Parathyroid adenoma (tissue), 2 donors: ENCODE data around the gene MIPOL1.

ENCODE experiments used
- H2AFZ ChIP-seq: fragments of 300-600 bp; sonication (generic); one replicate; pipeline ENCODE4 v1.7.0; 2017; ENCODE audit warnings: antibody characterized with exemption, mild to moderate bottlenecking
- H3K27ac ChIP-seq: fragments of 300-600 bp; sonication (generic); one replicate; pipeline ENCODE4 v1.7.0; 2017
- H3K27me3 ChIP-seq: fragments of 300-600 bp; sonication (generic); one replicate; pipeline ENCODE4 v1.7.0; 2017; ENCODE audit warnings: low read length; ENCODE audit not compliant: control insufficient read depth, insufficient read depth
- H3K36me3 ChIP-seq: fragments of 300-600 bp; sonication (generic); one replicate; pipeline ENCODE4 v1.7.0; 2017; ENCODE audit warnings: low read length; ENCODE audit not compliant: control insufficient read depth, insufficient read depth
- H3K4me1 ChIP-seq: fragments of 300-600 bp; sonication (generic); one replicate; pipeline ENCODE4 v1.7.0; 2017; ENCODE audit warnings: control low read depth
- H3K4me2 ChIP-seq: fragments of 300-600 bp; sonication (generic); one replicate; pipeline ENCODE4 v1.7.0; 2017; ENCODE audit warnings: low read length
- H3K4me3 ChIP-seq: fragments of 300-600 bp; sonication (generic); one replicate; pipeline ENCODE4 v1.7.0; 2017; ENCODE audit warnings: low read depth, low read length
- H3K79me2 ChIP-seq: fragments of 300-600 bp; sonication (generic); one replicate; pipeline ENCODE4 v1.7.0; 2017; ENCODE audit warnings: control low read depth
- H3K9ac ChIP-seq: fragments of 300-600 bp; sonication (generic); one replicate; pipeline ENCODE4 v1.7.0; 2017; ENCODE audit warnings: mild to moderate bottlenecking
- H3K9me3 ChIP-seq: fragments of 300-600 bp; sonication (generic); one replicate; pipeline ENCODE4 v1.7.0; 2017; ENCODE audit warnings: low read length; ENCODE audit not compliant: control insufficient read depth
- TF ChIP-seq, protein P1 (sequence below): fragments of 300-600 bp; sonication (generic); IDR thresholded peaks from one replicate; pipeline ENCODE4 v1.7.0; 2017; ENCODE audit warnings: antibody characterized with exemption, mild to moderate bottlenecking
- donor health status: primary hyperparathyroidism.

Gene MIPOL1

GRCh38 chr14:37544407-37544806 lies 346.7 kb downstream of the MIPOL1 start:
- Histone ChIP-seq H3K27ac (no peak overlapping the region), H2AFZ (no peak overlapping the region), H3K36me3 (no peaks in the 10 kb centered on the region), H3K4me3 (no peak overlapping the region), H3K9me3 (no peaks in the 10 kb centered on the region), H3K4me2 (no peak overlapping the region), H3K27me3 (no peaks in the 10 kb centered on the region), H3K9ac (no peak overlapping the region), H3K79me2 (no peaks in the 10 kb centered on the region), H3K4me1 (no peaks in the 10 kb centered on the region)
- TF ChIP-seq, protein P1, sequence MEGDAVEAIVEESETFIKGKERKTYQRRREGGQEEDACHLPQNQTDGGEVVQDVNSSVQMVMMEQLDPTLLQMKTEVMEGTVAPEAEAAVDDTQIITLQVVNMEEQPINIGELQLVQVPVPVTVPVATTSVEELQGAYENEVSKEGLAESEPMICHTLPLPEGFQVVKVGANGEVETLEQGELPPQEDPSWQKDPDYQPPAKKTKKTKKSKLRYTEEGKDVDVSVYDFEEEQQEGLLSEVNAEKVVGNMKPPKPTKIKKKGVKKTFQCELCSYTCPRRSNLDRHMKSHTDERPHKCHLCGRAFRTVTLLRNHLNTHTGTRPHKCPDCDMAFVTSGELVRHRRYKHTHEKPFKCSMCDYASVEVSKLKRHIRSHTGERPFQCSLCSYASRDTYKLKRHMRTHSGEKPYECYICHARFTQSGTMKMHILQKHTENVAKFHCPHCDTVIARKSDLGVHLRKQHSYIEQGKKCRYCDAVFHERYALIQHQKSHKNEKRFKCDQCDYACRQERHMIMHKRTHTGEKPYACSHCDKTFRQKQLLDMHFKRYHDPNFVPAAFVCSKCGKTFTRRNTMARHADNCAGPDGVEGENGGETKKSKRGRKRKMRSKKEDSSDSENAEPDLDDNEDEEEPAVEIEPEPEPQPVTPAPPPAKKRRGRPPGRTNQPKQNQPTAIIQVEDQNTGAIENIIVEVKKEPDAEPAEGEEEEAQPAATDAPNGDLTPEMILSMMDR: no peak

- no peaks in the 10 kb centered on the region for H3K79me2 ChIP-seq
- H3K36me3 ChIP-seq: no peaks in the 10 kb centered on the region
- no peaks in the 10 kb centered on the region for H3K9me3 ChIP-seq
- no peak overlapping the region for H3K9ac ChIP-seq
- no peak overlapping the region for H3K27ac ChIP-seq
- H3K4me1 ChIP-seq: no peaks in the 10 kb centered on the region
- H2AFZ ChIP-seq: no peak overlapping the region
- TF ChIP-seq, protein P1: no peak
- H3K27me3 ChIP-seq: no peaks in the 10 kb centered on the region
- H3K4me3 ChIP-seq: no peak overlapping the region
- no peak overlapping the region for H3K4me2 ChIP-seq
Measured at GRCh38 chr14:37545174-37545573, 347.4 kb downstream of the MIPOL1 start.

DNA sequence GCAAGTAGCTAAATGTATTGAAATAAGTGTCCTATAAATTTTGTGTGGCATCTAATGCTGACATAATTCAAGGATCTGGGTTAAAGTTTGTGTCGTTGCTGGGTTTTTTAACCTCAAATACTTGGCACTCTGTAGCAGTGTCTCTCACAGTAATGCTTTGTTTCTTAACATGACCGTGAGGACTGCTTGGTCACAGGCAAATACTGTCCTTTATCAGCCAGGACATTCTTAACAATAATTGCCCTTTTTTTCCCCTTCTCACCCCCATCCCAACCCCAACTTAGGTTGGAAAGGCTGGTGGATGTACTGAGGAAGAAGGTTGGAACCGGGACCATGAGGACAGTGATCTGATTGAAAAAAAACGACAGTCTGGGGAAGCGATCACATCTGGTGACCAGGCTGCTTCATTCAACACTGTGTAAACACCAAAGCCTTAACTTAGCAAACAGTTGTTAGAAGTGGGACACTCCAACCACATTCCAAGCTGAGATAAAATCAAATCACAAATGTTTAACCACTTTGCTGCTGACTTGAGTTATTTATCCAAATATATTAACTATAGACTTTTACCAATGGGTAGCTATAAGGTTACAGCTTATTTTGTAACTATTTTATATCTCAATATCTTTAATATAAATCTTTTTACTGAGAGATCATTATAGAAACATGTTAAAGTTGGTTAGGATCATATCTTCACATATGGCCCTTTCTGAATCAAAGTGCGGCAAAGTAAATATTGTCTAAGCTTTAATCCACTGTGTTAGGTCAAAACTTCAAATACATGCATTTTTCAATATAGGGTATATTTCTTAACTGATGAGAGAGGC lies 349.1 kb downstream of the MIPOL1 start:
- Histone ChIP-seq H3K27ac (no peak overlapping the region), H3K27me3 (no peaks in the 10 kb centered on the region), H3K36me3 (no peaks in the 10 kb centered on the region), H2AFZ (no peak overlapping the region), H3K9ac (no peak overlapping the region), H3K4me2 (no peak overlapping the region), H3K79me2 (no peaks in the 10 kb centered on the region), H3K4me3 (no peak overlapping the region), H3K9me3 (no peaks in the 10 kb centered on the region), H3K4me1 (no peaks in the 10 kb centered on the region)
- TF ChIP-seq, protein P1: no peak

DNA sequence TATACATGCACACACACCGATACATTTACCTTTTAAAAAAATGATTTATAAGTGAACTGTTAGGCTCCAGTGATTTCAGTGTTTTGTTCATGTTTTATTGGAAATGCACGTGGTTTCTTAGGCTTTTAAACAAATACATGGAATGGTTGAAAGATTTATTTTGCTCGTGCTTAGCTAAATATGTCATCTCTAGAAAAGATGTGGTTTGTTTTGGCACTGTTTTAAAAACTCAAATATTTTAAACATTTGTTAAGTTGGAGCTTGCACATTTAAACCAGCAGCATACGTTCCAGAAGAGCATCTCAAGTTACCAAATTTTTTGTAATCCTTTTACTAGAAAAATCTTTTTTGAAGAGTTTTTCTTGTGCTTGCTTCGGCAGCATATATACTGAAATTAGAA lies 352.8 kb downstream of the MIPOL1 start:
- TF ChIP-seq, protein P1: no peak
- Histone ChIP-seq H2AFZ (no peak overlapping the region), H3K9me3 (no peaks in the 10 kb centered on the region), H3K9ac (no peak overlapping the region), H3K4me1 (no peaks in the 10 kb centered on the region), H3K4me3 (no peak overlapping the region), H3K36me3 (no peaks in the 10 kb centered on the region), H3K27ac (no peak overlapping the region), H3K79me2 (no peaks in the 10 kb centered on the region), H3K27me3 (no peaks in the 10 kb centered on the region), H3K4me2 (no peak overlapping the region)

GRCh38 chr14:37551119-37551518 lies 353.4 kb downstream of the MIPOL1 start:
- Histone ChIP-seq H3K4me3 (no peak overlapping the region), H3K4me2 (no peak overlapping the region), H3K36me3 (no peaks in the 10 kb centered on the region), H3K27me3 (no peaks in the 10 kb centered on the region), H3K4me1 (no peaks in the 10 kb centered on the region), H3K79me2 (no peaks in the 10 kb centered on the region), H3K27ac (no peak overlapping the region), H2AFZ (no peak overlapping the region), H3K9me3 (no peaks in the 10 kb centered on the region), H3K9ac (no peak overlapping the region)
- TF ChIP-seq, protein P1: no peak
